Gastroesophageal sphincter (tissue), 4 donors: Measurements from ENCODE around the gene TTC39B. TPM values are rescaled to one million over a fixed set of nuclear protein-coding genes. Genes with fewer than 3 reads are reported as not detected.

Source experiments
- ATAC-seq: fragments of 150-250 bp; one replicate; pipeline ENCODE4 v1.9.1; 2016; ENCODE audit warnings: mild to moderate bottlenecking, moderate library complexity
- H3K27ac ChIP-seq, 4 donors: fragments of 200-600 bp; sonication (generic) in 3 of 4; 1 replicate in 3 of 4; 2 replicates in 1 of 4; pipeline ENCODE4 v1.5.1; 2016 to 2019
- H3K27me3 ChIP-seq: fragments of 200-600 bp; sonication (generic); one replicate; pipeline ENCODE4 v1.5.1; 2019
- H3K36me3 ChIP-seq, 2 donors: fragments of 200-600 bp; sonication (generic); one replicate each; pipeline ENCODE4 v1.5.1; 2019; ENCODE audit warnings: control low read depth in 1 of 2
- H3K4me1 ChIP-seq, 3 donors: fragments of 200-600 bp; sonication (generic); 1 replicate in 2 of 3; 2 replicates in 1 of 3; pipeline ENCODE4 v1.5.1; 2016 to 2019; ENCODE audit warnings: control low read depth in 2 of 3
- H3K4me3 ChIP-seq, 2 donors: fragments of 200-600 bp; sonication (generic); one replicate each; pipeline ENCODE4 v1.5.1; 2019; ENCODE audit warnings: mild to moderate bottlenecking in 1 of 2, moderate library complexity in 1 of 2
- H3K9me3 ChIP-seq, 3 donors: fragments of 200-600 bp; sonication (generic); one replicate each; pipeline ENCODE4 v1.5.1; 2017 to 2019; ENCODE audit warnings: control low read depth in 2 of 3
- EP300 ChIP-seq: sonication (generic); formaldehyde crosslinking; IDR thresholded peaks from one replicate; pipeline ENCODE4 v1.6.1; 2017; ENCODE audit warnings: antibody characterized with exemption, mild to moderate bottlenecking
- POLR2A ChIP-seq, 2 donors: fragments of 450-650 bp; IDR thresholded peaks; one replicate each; pipeline ENCODE4 v1.6.1; 2017; ENCODE audit warnings: antibody characterized with exemption in 2 of 2, mild to moderate bottlenecking in 2 of 2, moderate library complexity in 1 of 2
- POLR2AphosphoS5 ChIP-seq: sonication (generic); formaldehyde crosslinking; IDR thresholded peaks from one replicate; pipeline ENCODE4 v1.6.1; 2017; ENCODE audit warnings: antibody characterized with exemption
- WGBS, 2 donors: methylation state at CpG; one replicate each; pipeline ENCODE4 v1.1.5; 2018; ENCODE audit warnings: low coverage in 1 of 2; 5-methylcytosine and 5-hydroxymethylcytosine counted together
- total RNA-seq, 4 donors: library from RNA; depleted of rRNA; stranded (reverse); fragments of >200 nt; gene quantifications; one replicate each; pipeline ENCODE4 v1.1.0, GENCODE V29; 2016
- TF ChIP-seq, protein P1 (sequence below), 4 experiments: fragments of 200-600 bp in 2 of 4; fragments of 450-650 bp in 2 of 4; sonication (generic) in 1 of 4; IDR thresholded peaks; one replicate each; pipeline ENCODE4 v1.5.1; 2017 to 2019; ENCODE audit warnings: antibody characterized with exemption in 4 of 4, mild to moderate bottlenecking in 2 of 4, moderate library complexity in 2 of 4

TTC39B gene
- total RNA-seq, 4 donors from 2014 or later, result 9.0 to 15.4 (median 11.8) TPM

DNA sequence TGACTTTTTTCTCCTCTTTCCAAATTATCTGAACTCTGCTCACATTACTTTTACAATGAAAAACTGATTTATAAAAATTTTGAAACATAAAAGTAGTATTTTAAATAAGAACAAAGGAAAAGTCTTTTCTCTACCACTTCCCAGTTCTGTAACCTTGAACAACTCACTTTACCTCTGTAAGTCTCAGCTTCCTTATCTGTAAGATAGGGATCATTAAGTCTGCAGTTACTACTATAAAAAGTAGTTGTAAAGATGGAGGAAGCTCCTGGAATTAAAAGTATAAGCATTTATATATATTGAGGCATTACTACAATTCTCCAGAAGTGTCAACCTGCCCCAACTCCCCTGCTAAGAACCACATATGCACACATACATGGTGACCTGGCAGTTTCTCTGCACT lies 88.0 kb downstream of the TTC39B start:
- Histone ChIP-seq H3K4me3 (no peak overlapping the region), H3K4me1 (peaks cover 0 to 12% (median 0%) of the 10 kb centered on the region in 3 donors), H3K27ac (no peak overlapping the region), H3K27me3 (no peaks in the 10 kb centered on the region), H3K36me3 (peaks cover 0 to 12% of the 10 kb centered on the region in 2 donors), H3K9me3 (no peaks in the 10 kb centered on the region)
- no peak for ATAC-seq
- no peak for TF ChIP-seq EP300
- TF ChIP-seq POLR2A (IDR thresholded peaks at IDR 0.05), result no peak
- TF ChIP-seq, protein P1, sequence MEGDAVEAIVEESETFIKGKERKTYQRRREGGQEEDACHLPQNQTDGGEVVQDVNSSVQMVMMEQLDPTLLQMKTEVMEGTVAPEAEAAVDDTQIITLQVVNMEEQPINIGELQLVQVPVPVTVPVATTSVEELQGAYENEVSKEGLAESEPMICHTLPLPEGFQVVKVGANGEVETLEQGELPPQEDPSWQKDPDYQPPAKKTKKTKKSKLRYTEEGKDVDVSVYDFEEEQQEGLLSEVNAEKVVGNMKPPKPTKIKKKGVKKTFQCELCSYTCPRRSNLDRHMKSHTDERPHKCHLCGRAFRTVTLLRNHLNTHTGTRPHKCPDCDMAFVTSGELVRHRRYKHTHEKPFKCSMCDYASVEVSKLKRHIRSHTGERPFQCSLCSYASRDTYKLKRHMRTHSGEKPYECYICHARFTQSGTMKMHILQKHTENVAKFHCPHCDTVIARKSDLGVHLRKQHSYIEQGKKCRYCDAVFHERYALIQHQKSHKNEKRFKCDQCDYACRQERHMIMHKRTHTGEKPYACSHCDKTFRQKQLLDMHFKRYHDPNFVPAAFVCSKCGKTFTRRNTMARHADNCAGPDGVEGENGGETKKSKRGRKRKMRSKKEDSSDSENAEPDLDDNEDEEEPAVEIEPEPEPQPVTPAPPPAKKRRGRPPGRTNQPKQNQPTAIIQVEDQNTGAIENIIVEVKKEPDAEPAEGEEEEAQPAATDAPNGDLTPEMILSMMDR (IDR thresholded peaks at IDR 0.05), result no peak
- no peak for TF ChIP-seq POLR2AphosphoS5

DNA sequence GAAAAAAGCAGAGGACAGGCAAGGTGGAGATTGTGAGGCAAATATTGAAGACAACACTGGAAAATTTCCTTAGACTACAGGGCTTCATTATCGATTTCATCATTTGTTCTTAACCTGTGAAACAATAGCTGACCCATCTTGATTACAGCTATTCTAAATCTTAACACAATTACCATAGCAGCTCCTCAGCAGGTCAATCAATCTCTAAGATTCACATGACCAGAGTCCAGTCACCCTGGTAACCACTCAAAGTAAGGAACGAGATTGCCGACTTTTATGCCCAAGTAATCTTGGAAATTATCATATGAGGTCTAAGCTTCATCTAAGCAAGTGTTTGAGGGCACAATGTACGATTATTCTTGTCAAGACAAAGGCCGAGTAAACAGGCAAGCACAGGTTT lies 93.8 kb downstream of the TTC39B start:
- no peaks in the 10 kb centered on the region for H3K9me3 ChIP-seq
- H3K27ac ChIP-seq, result no peak overlapping the region
- no peak for TF ChIP-seq POLR2AphosphoS5
- no peak for TF ChIP-seq POLR2A (IDR thresholded peaks at IDR 0.05)
- TF ChIP-seq EP300, result no peak
- TF ChIP-seq, protein P1 (IDR thresholded peaks at IDR 0.05), result no peak
- no peaks in the 10 kb centered on the region for H3K27me3 ChIP-seq
- H3K36me3 ChIP-seq, result no peaks in the 10 kb centered on the region
- ATAC-seq, result no peak
- WGBS, 2 donors, result 62 to 79% methylated on average over 4 to 5 of the region's 5 CpGs
- H3K4me3 ChIP-seq, result no peak overlapping the region
- H3K4me1 ChIP-seq, result peaks cover 0 to 16% (median 7%) of the 10 kb centered on the region in 3 donors

DNA sequence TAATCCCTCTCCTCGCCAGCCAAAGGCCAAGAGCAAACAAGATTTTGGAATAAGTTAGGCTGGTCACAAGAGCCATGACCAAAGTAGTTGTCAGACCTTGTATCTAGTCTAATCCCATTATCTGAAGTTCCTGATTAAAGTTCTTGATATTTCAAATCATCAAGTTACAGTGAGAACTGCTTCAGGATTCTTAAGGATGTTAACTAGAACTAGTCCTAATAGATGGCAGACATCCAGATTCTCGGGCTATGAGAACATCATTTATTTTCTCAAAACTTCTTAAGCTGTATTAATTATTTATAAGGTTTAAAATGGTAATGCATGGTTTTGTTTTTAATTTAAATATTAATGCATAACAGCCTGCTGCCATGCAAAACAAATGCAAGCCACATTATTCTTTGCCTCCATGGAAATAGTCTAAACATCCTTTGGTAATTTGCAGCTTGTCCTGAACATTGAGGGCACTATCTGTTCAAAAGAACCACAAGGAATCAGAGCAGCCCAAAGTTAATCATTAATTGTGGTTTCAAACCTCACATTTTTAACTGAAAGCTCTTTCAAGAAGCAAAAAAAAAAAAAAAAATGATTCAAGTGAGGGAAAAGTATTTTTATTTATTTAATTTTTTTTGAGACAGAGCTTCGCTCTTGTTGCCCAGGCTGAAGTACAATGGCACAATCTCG lies 95.1 kb downstream of the TTC39B start:
- TF ChIP-seq EP300 (no peak), POLR2A (IDR thresholded peaks at IDR 0.05) (no peak), POLR2AphosphoS5 (no peak)
- TF ChIP-seq, protein P1 (IDR thresholded peaks at IDR 0.05), result no peak
- no peaks in the 10 kb centered on the region for H3K9me3 ChIP-seq
- no peaks in the 10 kb centered on the region for H3K27me3 ChIP-seq
- ATAC-seq, result peak; percentile 30
- peaks cover 0 to 16% (median 7%) of the 10 kb centered on the region in 3 donors for H3K4me1 ChIP-seq
- WGBS, 2 donors, result 65 to 67% methylated on average over 4 of the region's 4 CpGs
- H3K4me3 ChIP-seq, result no peak overlapping the region
- peak overlapping the region; percentile 52 to 58 (median 53) for H3K27ac ChIP-seq
- no peaks in the 10 kb centered on the region for H3K36me3 ChIP-seq

- TF ChIP-seq EP300 (no peak), POLR2AphosphoS5 (peak; percentile 57), POLR2A (IDR thresholded peaks at IDR 0.05) (no peak)
- TF ChIP-seq, protein P1 (IDR thresholded peaks at IDR 0.05), result peak; percentile 86 to 92 (median 90)
- no peak overlapping the region for H3K4me3 ChIP-seq
- H3K9me3 ChIP-seq, result no peaks in the 10 kb centered on the region
- H3K27me3 ChIP-seq, result no peaks in the 10 kb centered on the region
- no peaks in the 10 kb centered on the region for H3K36me3 ChIP-seq
- peak; percentile 76 for ATAC-seq
- H3K27ac ChIP-seq, result peak overlapping the region; percentile 52 to 58 (median 53)
- peaks cover 0 to 16% (median 7%) of the 10 kb centered on the region in 3 donors for H3K4me1 ChIP-seq
- 22 to 37% methylated on average over 4 to 5 of the region's 6 CpGs for WGBS, 2 donors
These were observed 95.7 kb downstream of the TTC39B start for GRCh38 chr9:15211160-15211814.
